HEK293 (cell line): Measurements from ENCODE around the gene ARMH2.

Experiments
- CTCF ChIP-seq: fragments of 450-650 bp; formaldehyde crosslinking; IDR thresholded peaks from 2 replicates; pipeline ENCODE4 v1.5.1; 2016; ENCODE audit warnings: missing biosample characterization, missing genetic modification characterization
- ZBTB1 ChIP-seq: fragments of 450-650 bp; formaldehyde crosslinking; IDR thresholded peaks from 2 replicates; pipeline ENCODE4 v1.5.1; 2016; ENCODE audit warnings: missing biosample characterization, missing genetic modification characterization
- ZNF274 ChIP-seq, 2 experiments: fragments of 200-500 bp in 1 of 2; fragments of 450-650 bp in 1 of 2; sonication (Bioruptor generic) in 1 of 2; formaldehyde crosslinking in 1 of 2; IDR thresholded peaks; 2 replicates each; pipeline versions ENCODE4 v1.5.1 to v1.6.1; 2014 to 2016; ENCODE audit warnings: borderline replicate concordance in 1 of 2, inconsistent platforms in 1 of 2, low read length in 1 of 2, missing biosample characterization in 1 of 2, missing genetic modification characterization in 1 of 2
- ZNF596 ChIP-seq: fragments of 450-650 bp; IDR thresholded peaks from 2 replicates; pipeline ENCODE4 v1.5.0; 2018; ENCODE audit warnings: missing biosample characterization, mild to moderate bottlenecking, missing genetic modification characterization, moderate library complexity
- ZNF747 ChIP-seq: fragments of 450-650 bp; formaldehyde crosslinking; IDR thresholded peaks from 2 replicates; pipeline ENCODE4 v1.5.1; 2016; ENCODE audit warnings: missing biosample characterization, missing genetic modification characterization

GRCh38 chr6:24838994-24839393 lies 40.3 kb upstream of the ARMH2 start:
- TF ChIP-seq ZNF596 (tag by site-specific recombination) (no peak), CTCF (tag by site-specific recombination) (no peak), ZNF747 (no peak), ZNF274 (IDR thresholded peaks at IDR 0.05; ENCODE audit: low read length) (no peak), ZNF274 (tag by site-specific recombination; IDR thresholded peaks at IDR 0.05; ENCODE audit: borderline replicate concordance) (no peak), ZBTB1 (no peak)
